Astrocyte of the spinal cord (primary cell): Measurements from ENCODE around the gene COL6A1.
A peak's percentile ranks its signal among the peaks of the same experiment; 100 is the strongest.
"Not testable (repeated sequence)": the region's sequence is repeated elsewhere in the genome, so short reads cannot be mapped to it uniquely, and the experiment has no call there.

Experiments used
- DNase-seq: peaks from one replicate; pipeline ENCODE4 v3.0.0; 2011; ENCODE audit warnings: low read depth, low spot score
- H3K4me3 ChIP-seq: 2 replicates; pipeline ENCODE4 v1.5.1; 2011; ENCODE audit warnings: low read depth, mild to moderate bottlenecking, low read length, moderate library complexity
- CTCF ChIP-seq: IDR thresholded peaks from 2 replicates; pipeline ENCODE4 v1.5.1; 2012; ENCODE audit warnings: low read depth, mild to moderate bottlenecking, low read length, inconsistent platforms
- in situ Hi-C: cut with HindIII; loops from 2 replicates; pipeline ENCODE4 v1.10.0; 2017; ENCODE audit warnings: low sequenced_read_pairs

The COL6A1 gene

GRCh38 chr21:46040707-46041106, 59.1 kb downstream of the COL6A1 start:
- in situ Hi-C loops = no loop called here

GRCh38 chr21:46041183-46041582, 59.6 kb downstream of the COL6A1 start:
- in situ Hi-C loops = no loop called here
- no peak for TF ChIP-seq CTCF

More at GRCh38 chr21:46040707-46041106, 59.1 kb downstream of the COL6A1 start:
- no peak for DNase-seq
- TF ChIP-seq CTCF = no peak
- H3K4me3 ChIP-seq = no peak overlapping the region

GRCh38 chr21:46045154-46045553, 63.6 kb downstream of the COL6A1 start:
- DNase-seq = no peak
- TF ChIP-seq CTCF = no peak
- no peak overlapping the region for H3K4me3 ChIP-seq
- in situ Hi-C loops = no loop called here

More at GRCh38 chr21:46041183-46041582, 59.6 kb downstream of the COL6A1 start:
- no peak overlapping the region for H3K4me3 ChIP-seq
- DNase-seq = no peak

- H3K4me3 ChIP-seq = no peak overlapping the region
- in situ Hi-C loops = no loop called here
- TF ChIP-seq CTCF = no peak
- DNase-seq = no peak
Measured at GRCh38 chr21:46046471-46046870, 64.9 kb downstream of the COL6A1 start.

GRCh38 chr21:46046906-46047305, 65.3 kb downstream of the COL6A1 start:
- DNase-seq, in situ Hi-C loops, H3K4me3 ChIP-seq: not testable (repeated sequence)

- DNase-seq = peak; percentile 98
- in situ Hi-C loops = no loop called here
- H3K4me3 ChIP-seq = no peak overlapping the region
- no peak for TF ChIP-seq CTCF
Measured at GRCh38 chr21:46048926-46049889, 67.6 kb downstream of the COL6A1 start.
